Fibroblast of lung (primary cell): ENCODE data around the gene PSMG3. TPM values are rescaled to one million over a fixed set of nuclear protein-coding genes. Genes with fewer than 3 reads are reported as not detected.

Experiments
- DNase-seq, 2 donors: peaks; one replicate each; pipeline versions ENCODE4 v3.0.0 to v3.0.0-alpha.2; 2010; ENCODE audit warnings: low read depth in 2 of 2
- H2AFZ ChIP-seq: 2 replicates; pipeline ENCODE4 v1.5.1; 2012; ENCODE audit warnings: low read length, control low read depth, inconsistent platforms
- H3K27ac ChIP-seq: 2 replicates; pipeline ENCODE4 v1.5.1; 2011; ENCODE audit warnings: low read length, control low read depth; ENCODE audit not compliant: insufficient read depth
- H3K27me3 ChIP-seq: 2 replicates; pipeline ENCODE4 v1.5.1; 2011; ENCODE audit warnings: mild to moderate bottlenecking, low read length; ENCODE audit not compliant: control insufficient read depth, insufficient read depth
- H3K36me3 ChIP-seq: 2 replicates; pipeline ENCODE4 v1.5.1; 2011; ENCODE audit warnings: low read length; ENCODE audit not compliant: control insufficient read depth, insufficient read depth
- H3K4me1 ChIP-seq: 2 replicates; pipeline ENCODE4 v1.5.1; 2011; ENCODE audit warnings: low read length; ENCODE audit not compliant: control insufficient read depth, insufficient read depth; ENCODE audit errors: extremely low read depth
- H3K4me2 ChIP-seq: 2 replicates; pipeline ENCODE4 v1.5.1; 2011; ENCODE audit warnings: low read length, control low read depth; ENCODE audit not compliant: insufficient read depth; ENCODE audit errors: extremely low read depth
- H3K4me3 ChIP-seq, 4 experiments: fragments of 200-600 bp in 1 of 4; sonication (generic) in 1 of 4; replicated peaks in 1 of 4; 2 replicates each; pipeline ENCODE4 v1.5.1; 2011 to 2016; ENCODE audit warnings: low read length in 4 of 4, low read depth in 3 of 4, mild to moderate bottlenecking in 3 of 4, control low read depth in 2 of 4, inconsistent platforms in 1 of 4, mixed read lengths in 1 of 4; ENCODE audit not compliant: insufficient read depth in 1 of 4; ENCODE audit errors: control extremely low read depth in 1 of 4
- H3K79me2 ChIP-seq: 2 replicates; pipeline ENCODE4 v1.5.1; 2012; ENCODE audit warnings: mild to moderate bottlenecking, low read length, inconsistent platforms; ENCODE audit not compliant: control insufficient read depth, insufficient read depth
- H3K9ac ChIP-seq: 2 replicates; pipeline ENCODE4 v1.5.1; 2011; ENCODE audit warnings: mild to moderate bottlenecking, low read length, control low read depth; ENCODE audit not compliant: insufficient read depth
- H3K9me3 ChIP-seq: 2 replicates; pipeline ENCODE4 v1.5.1; 2012; ENCODE audit warnings: low read depth, low read length; ENCODE audit not compliant: control insufficient read depth, insufficient read depth
- H4K20me1 ChIP-seq: 2 replicates; pipeline ENCODE4 v1.5.1; 2011; ENCODE audit warnings: low read length; ENCODE audit not compliant: control insufficient read depth, insufficient read depth; ENCODE audit errors: extremely low read depth
- CTCF ChIP-seq, 2 donors: IDR thresholded peaks in 1 of 2; conservative IDR thresholded peaks in 1 of 2; 1 replicate in 1 of 2; 2 replicates in 1 of 2; pipeline ENCODE4 v1.5.1; 2011 to 2012; ENCODE audit warnings: low read length in 2 of 2, control low read depth in 1 of 2, inconsistent platforms in 1 of 2, low read depth in 1 of 2, mild to moderate bottlenecking in 1 of 2
- EZH2 ChIP-seq: IDR thresholded peaks from 2 replicates; pipeline ENCODE4 v1.5.1; 2012; ENCODE audit warnings: low read length, control low read depth, mild to moderate bottlenecking; ENCODE audit errors: missing control alignments
- polyA plus RNA-seq, 2 donors: library from polyadenylated mRNA; depleted of rRNA in 1 of 2; stranded (reverse) in 1 of 2; unstranded in 1 of 2; fragments of >200 nt; gene quantifications; 2 replicates each; pipeline ENCODE4 v1.2.1, GENCODE V29; 2011 to 2012; ENCODE audit warnings: missing spikeins in 1 of 2
- total RNA-seq: library from RNA; depleted of rRNA; stranded (reverse); fragments of >200 nt; gene quantifications from 2 replicates; pipeline ENCODE4 v1.2.1, GENCODE V29; 2014

PSMG3 gene
- total and polyA plus RNA-seq, 2 donors (not counting 1 experiment from before 2014, with no cell fraction given): 19.3 to 24.6 TPM

- H3K27me3 ChIP-seq: no peaks in the 10 kb centered on the region
- H3K9me3 ChIP-seq: no peaks in the 10 kb centered on the region
- H4K20me1 ChIP-seq: no peaks in the 10 kb centered on the region
Observed at GRCh38 chr7:1546909-1547776, 22.7 kb downstream of the PSMG3 start.

GRCh38 chr7:1546274-1546908 lies 23.4 kb downstream of the PSMG3 start:
- no peak overlapping the region for H3K27ac ChIP-seq
- peaks cover 5% of the 10 kb centered on the region for H3K36me3 ChIP-seq
- no peaks in the 10 kb centered on the region for H3K27me3 ChIP-seq
- TF ChIP-seq EZH2: no peak
- no peak for TF ChIP-seq CTCF (conservative IDR thresholded peaks at IDR 0.05 in 1 of 2, IDR thresholded peaks at IDR 0.05 in 1 of 2; ENCODE audit: low read depth in 1 of 2, low read length in 2 of 2)
- H3K9me3 ChIP-seq: no peaks in the 10 kb centered on the region
- H3K4me1 ChIP-seq: no peaks in the 10 kb centered on the region
- H3K9ac ChIP-seq: no peak overlapping the region
- H4K20me1 ChIP-seq: no peaks in the 10 kb centered on the region
- no peaks in the 10 kb centered on the region for H3K79me2 ChIP-seq
- no peak overlapping the region for H3K4me3 ChIP-seq
- no peak overlapping the region for H2AFZ ChIP-seq
- no peak for DNase-seq
- H3K4me2 ChIP-seq: no peak overlapping the region

More at GRCh38 chr7:1546909-1547776, 22.7 kb downstream of the PSMG3 start:
- H3K79me2 ChIP-seq: no peaks in the 10 kb centered on the region
- DNase-seq: no peak
- no peak overlapping the region for H2AFZ ChIP-seq
- H3K9ac ChIP-seq: no peak overlapping the region
- no peak overlapping the region for H3K27ac ChIP-seq
- H3K4me3 ChIP-seq: no peak overlapping the region
- H3K36me3 ChIP-seq: peaks cover 2% of the 10 kb centered on the region
- no peak overlapping the region for H3K4me2 ChIP-seq
- H3K4me1 ChIP-seq: no peaks in the 10 kb centered on the region
- TF ChIP-seq CTCF (conservative IDR thresholded peaks at IDR 0.05 in 1 of 2, IDR thresholded peaks at IDR 0.05 in 1 of 2; ENCODE audit: low read depth in 1 of 2, low read length in 2 of 2): no peak

- no peak overlapping the region for H3K9ac ChIP-seq
- H3K4me2 ChIP-seq: no peak overlapping the region
- no peaks in the 10 kb centered on the region for H4K20me1 ChIP-seq
- H3K79me2 ChIP-seq: no peaks in the 10 kb centered on the region
- H3K9me3 ChIP-seq: no peaks in the 10 kb centered on the region
- H3K36me3 ChIP-seq: peaks cover 8% of the 10 kb centered on the region
- H3K27me3 ChIP-seq: no peaks in the 10 kb centered on the region
- no peak overlapping the region for H2AFZ ChIP-seq
- TF ChIP-seq CTCF (conservative IDR thresholded peaks at IDR 0.05 in 1 of 2, IDR thresholded peaks at IDR 0.05 in 1 of 2; ENCODE audit: low read depth in 1 of 2, low read length in 2 of 2): no peak
- no peak for TF ChIP-seq EZH2
- DNase-seq: no peak
- H3K27ac ChIP-seq: no peak overlapping the region
- H3K4me3 ChIP-seq: no peak overlapping the region
- no peaks in the 10 kb centered on the region for H3K4me1 ChIP-seq
Observed at GRCh38 chr7:1545417-1546246, 24.2 kb downstream of the PSMG3 start.
